Measurements from ENCODE around the gene GIMAP6.
"Not testable (repeated sequence)": the region's sequence is repeated elsewhere in the genome, so short reads cannot be mapped to it uniquely, and the experiment has no call there.

Gene GIMAP6

GRCh38 chr7:150645259-150646020 is 13.3 kb upstream of the GIMAP6 start:
- no peak for DNase-seq

DNA sequence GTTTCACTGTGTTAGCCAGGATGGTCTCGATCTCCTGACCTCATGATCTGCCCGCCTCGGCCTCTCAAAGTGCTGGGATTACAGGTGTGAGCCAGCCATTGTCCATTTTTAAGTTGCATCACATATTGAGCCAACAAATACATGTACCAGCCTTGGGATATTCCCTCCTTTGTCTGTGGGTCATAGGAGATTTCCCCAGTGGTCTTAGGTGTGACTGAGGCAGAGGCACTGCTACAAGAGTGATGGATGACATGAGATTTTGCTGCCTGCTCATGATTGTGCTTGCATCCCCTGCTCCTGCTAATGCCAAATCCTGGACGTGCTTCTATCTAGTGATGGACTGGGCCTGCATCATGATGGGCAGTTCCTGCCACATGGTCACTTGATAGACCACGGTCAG is 10.7 kb upstream of the GIMAP6 start:
- no peak for DNase-seq

DNA sequence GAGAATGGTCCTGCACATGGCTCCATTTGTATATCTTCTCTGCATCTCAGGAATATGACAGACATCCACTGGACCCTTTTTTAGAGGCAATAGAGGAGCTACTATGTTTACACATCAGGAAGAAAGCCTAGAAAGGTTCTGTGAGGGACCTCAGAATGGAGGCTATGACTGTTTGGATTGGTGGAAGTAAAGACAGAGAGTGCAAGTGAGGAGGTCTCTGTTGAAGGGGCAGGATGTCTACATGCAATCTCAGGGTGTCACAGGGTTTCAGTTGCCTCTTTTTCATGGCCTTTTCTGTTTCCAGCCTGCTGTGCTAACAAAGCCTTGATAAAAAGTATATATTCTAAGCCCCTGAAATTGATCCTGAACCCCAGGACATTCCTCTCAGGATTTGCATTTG is 9.7 kb upstream of the GIMAP6 start:
- no peak for DNase-seq

GRCh38 chr7:150633926-150634325 is 1.7 kb upstream of the GIMAP6 start:
- DNase-seq, result no peak

DNA sequence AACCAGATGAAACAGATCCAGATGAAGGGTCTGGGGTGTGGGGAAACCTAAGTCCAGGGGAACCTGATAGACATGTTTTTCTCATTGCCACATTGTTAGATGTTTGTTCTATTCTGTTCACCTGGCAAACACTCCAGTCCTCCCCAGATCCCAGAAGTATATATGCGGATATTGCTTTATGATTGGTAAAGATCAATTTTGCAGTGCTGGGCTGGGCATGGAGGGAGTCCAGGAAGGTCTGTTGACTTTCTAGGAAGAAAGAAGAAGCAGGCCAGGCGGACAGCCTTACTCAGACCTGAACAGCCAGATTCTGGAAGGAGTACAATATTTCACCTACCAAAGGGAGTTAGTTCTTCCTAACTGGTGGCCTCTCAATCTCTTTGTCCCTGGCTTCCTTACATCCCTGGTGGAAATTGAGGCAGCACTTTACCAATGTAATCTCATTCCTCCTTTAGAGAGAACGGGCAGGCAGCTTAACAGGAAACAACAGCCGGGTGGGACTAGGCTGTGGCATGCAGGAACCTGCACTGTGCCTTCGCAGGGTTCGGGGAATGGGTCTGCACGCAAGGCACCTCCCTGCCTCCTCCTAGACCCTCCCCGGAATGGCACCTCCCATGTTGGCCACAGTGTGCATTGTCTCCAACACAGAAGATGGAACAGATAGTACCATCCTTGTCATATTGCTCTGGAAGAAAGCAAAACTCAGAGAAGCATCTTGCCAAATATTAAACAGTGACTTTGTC is 930 bp downstream of the GIMAP6 start:
- DNase-seq, result peak; percentile 3 to 28 (median 16)

DNA sequence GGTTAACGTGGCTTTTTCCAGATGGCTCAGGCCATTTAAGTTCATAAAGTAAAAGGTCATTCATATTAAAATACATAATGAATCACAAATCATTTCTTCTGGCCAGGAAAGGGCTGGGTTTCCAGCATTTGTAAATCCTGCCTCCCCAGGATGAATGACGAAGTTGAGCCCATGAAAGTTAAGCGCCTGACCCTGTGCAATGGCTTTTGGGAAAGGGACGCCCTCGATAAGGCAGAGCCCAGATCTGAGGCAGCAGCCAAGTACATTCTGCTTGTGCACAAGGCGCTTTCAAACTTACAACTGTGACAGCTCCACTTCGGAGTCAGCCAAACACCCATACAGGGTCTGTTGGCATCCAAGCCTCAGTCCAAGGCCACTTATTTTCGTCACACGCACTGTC is 2.8 kb downstream of the GIMAP6 start:
- DNase-seq, result no peak

DNA sequence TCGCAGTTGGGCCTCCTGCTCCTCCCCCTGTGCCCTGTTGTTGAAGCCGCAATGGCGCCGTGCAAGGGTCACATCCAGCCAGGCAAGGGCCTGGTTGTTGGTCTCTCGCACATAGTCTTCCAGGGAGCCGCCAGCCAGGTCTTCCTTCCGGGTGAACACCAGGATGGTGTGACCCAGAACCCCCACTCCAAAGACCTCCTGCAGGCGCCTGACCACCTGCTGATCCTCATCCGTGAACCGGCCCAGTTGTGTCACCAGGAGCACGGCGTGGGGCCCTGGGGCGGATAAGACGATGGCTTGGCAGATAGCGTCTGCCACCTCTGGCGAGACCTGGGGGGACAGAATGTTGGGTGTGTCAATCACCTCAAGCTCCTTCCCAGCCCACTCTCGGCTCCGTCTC is 4.2 kb downstream of the GIMAP6 start:
- no peak for DNase-seq

DNA sequence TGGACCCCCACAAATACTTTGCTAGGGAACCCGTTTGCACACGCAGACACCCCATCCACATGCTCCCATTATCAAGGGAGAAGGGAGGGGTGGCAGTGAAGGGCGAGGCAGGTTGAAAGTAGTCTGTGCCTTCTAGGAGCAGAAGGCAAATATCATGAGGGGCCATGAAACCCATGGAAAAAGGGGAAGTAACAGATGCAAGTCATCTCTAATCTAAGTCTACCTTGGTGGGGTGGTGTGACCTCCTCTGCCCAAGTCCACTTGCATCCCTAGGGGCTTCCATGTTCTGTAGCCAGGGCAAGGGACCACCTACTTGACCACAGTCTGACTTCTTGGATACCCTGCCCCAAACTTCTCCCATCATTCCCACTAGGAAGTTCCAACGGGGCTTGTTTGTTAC is 5.5 kb downstream of the GIMAP6 start:
- DNase-seq, result no peak

GRCh38 chr7:150621376-150621775 is 10.8 kb downstream of the GIMAP6 start:
- DNase-seq, result no peak

DNA sequence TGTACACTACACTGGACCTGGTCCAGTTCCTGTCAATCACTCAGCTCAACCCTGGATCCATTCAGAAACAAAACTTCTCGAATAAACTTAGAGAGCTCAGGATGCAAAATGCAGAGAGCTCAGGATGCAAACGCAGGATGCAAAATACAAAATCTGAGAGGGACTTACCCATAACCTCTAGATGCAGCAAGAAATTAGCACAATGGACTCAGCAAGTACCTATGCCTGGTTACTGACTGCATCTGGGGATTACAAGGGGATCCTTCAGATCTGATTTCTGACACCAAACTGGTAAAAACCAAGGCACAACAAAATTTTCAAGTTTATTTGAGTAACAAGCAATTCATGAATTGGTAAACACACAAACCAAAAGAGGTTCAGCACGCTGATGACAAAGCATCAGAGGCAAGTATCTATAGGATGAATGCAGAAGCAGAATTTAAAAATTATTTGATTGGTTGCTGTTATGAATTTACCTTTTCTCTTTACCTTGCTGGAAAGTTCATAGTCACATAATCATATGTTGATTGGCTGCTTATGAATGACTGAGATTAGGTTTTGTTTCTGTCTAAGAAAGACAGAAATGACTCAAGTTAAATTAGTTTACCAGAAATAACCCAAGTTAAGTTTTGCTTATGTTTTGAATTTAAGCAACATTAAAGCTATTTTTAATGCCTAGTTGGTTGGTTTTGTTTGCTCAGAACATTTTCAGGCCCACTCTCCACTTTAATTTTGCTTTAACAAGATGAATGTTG is 11.4 kb downstream of the GIMAP6 start:
- no peak for DNase-seq

- no peak for DNase-seq
Observed at GRCh38 chr7:150620061-150620460, 12.1 kb downstream of the GIMAP6 start.

- not testable (repeated sequence) for DNase-seq
Observed at GRCh38 chr7:150615221-150615755, 16.9 kb downstream of the GIMAP6 start.

GRCh38 chr7:150614426-150614825 is 17.8 kb downstream of the GIMAP6 start:
- not testable (repeated sequence) for DNase-seq

DNA sequence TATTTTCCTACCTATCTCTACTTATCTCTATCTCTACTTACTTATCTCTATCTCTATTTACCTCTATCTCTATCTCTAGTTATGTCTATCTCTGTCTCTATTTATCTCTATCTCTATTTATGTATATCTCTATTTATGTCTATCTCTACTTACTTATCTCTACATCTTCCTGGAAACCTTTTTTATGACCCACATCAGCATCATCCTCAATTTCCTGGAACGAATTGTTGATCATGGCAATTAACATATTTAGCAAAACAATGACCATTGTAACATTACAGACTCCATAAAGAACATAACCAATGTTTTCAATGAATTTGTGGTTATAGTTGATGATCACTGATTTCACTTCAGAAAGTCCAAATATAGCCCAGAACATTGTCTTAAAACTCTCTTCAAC is 18.3 kb downstream of the GIMAP6 start:
- no peak for DNase-seq

- no peak for DNase-seq
Observed at GRCh38 chr7:150612925-150613324, 19.3 kb downstream of the GIMAP6 start.

- DNase-seq, result peak in 2 of 4 experiments; percentile 29 to 68
Observed at GRCh38 chr7:150610233-150610632, 22.0 kb downstream of the GIMAP6 start.

DNA sequence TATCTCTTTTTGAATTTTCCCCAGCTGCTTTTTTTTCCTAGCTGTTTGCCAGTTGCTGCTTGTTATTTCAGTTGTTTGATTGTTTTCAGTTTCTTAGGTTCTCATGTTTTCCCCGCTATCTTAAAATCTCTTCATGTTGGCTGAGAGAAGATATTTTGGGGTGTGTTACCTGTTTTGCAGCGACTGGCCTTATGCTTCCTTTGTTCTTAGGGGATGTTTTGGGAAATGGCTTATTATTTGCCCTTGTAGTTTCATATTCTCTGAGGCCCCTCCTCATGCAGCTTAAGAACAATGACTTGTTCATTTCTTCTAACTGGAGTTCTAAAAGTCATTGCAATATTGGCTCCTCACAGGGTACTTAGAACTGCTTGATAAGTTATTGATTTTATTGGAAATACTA is 28.6 kb downstream of the GIMAP6 start:
- DNase-seq, result not testable (repeated sequence)

GRCh38 chr7:150595361-150595760 is 36.8 kb downstream of the GIMAP6 start:
- no peak for DNase-seq

- peak in 1 of 4 experiments; percentile 22 for DNase-seq
Observed at GRCh38 chr7:150594805-150595204, 37.4 kb downstream of the GIMAP6 start.

DNA sequence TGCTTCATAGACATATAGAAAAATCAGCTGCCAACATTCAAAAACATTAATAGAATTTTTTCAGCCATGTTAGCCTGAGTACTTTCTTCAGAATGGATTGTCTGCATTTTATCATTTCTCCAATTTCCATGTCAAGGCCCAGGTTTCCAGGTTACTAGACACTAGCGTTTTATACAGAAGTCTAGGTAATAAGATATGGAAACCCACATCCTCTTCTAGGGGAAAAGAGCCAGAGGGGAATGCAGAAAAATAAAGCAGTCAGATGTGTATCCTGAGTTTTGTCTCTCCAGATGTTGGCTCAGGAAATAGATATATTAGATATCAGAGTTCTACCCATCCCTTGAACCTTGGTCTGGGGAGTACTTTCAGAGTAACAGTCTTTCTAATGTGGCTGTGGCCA is 44.6 kb downstream of the GIMAP6 start:
- DNase-seq, result no peak

- peak; percentile 51 to 88 (median 69) for DNase-seq
Observed at GRCh38 chr7:150586785-150587152, 45.4 kb downstream of the GIMAP6 start.

- DNase-seq, result peak; percentile 69 to 87 (median 79)
Observed at GRCh38 chr7:150586068-150586784, 46.0 kb downstream of the GIMAP6 start.

Measured in suppressor macrophage (primary cell).